Astrocyte of the hippocampus (primary cell): ENCODE measurements around the gene GLYATL1.

ENCODE experiments used
- DNase-seq: peaks from one replicate; pipeline ENCODE4 v3.0.0; 2011; ENCODE audit warnings: low read depth, low spot score

The GLYATL1 gene

DNA sequence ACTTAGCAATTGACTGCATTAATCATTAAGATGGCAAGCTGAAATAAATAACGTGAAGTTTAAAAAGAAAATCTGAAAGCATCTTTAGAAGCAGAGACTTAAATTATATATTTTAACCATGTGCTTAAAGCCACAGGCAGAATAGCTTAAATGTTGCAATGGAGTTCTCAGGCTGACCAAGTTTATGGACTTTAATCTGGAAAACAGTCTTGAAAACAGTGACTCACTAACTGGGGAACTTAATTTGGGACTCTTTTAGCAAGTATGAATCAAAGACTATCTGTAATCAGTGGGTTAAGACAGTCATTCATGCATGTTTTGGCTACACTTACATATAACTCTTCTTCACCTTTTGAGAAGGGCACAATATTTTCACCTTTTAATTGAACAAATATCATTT lies 12.6 kb upstream of the GLYATL1 start:
- peak; percentile 51 for DNase-seq

GRCh38 chr11:58927393-58928106 lies 11.7 kb upstream of the GLYATL1 start:
- DNase-seq = peak; percentile 80

DNA sequence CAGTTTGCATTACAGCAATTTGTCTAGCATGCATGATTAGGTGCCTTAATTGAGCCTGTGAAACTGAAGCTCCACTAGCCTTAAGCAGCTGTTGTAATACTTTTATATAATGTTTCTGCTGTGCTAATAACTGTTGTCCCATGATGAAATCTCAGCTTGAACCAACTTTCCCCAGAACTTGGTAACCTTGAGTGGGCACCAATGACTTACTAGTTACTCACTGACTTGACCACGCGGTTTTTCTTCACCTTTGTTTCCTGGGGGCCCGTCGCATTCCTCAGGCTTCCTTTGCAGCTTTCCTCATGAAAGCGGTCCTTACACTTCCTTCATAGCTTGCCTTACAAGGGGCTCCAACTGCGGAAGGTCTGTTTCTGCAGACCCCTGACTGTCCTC lies 11.2 kb upstream of the GLYATL1 start:
- peak; percentile 29 for DNase-seq

DNA sequence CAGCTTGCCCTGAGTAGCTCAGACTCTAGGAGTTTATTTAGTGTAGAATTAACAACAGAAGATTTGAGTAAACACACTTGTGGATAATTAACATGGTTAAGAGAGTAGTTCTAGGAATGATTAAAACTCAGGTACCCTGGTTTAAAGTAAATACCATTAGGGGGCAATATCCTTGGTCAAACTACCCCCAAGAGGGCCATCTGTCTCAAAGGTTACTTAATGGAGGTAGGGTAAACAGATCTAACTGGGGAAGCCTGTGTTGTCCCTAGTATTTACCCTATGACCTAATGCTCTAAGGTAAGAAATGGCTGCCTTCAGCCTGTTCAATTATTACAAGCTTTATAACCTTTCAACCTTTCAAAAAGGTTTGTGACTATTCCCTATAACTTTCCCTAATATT lies 10.6 kb upstream of the GLYATL1 start:
- no peak for DNase-seq

- DNase-seq = no peak
These were observed 8.4 kb upstream of the GLYATL1 start for GRCh38 chr11:58930926-58931325.

DNA sequence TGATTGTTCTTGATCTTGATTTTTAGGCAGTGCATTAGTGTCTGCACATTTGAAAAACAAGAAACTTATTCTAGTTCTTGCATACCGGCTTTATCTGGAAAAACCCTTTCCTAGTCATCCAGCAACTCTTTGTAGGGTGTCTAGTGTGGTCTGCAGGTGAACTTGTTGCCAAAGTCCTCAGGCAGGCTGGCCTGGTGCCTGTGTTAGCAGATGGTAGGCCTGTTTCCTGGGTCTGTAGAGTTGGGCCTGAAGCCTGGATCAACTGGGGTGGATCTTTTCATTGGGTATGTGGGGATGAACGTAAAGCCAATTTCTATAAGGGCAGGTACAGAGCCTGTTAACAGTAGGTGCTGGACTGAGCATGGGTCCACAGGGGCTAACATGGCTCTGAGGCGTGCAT lies 5.6 kb upstream of the GLYATL1 start:
- no peak for DNase-seq

GRCh38 chr11:58934945-58935513 lies 4.3 kb upstream of the GLYATL1 start:
- no peak for DNase-seq

GRCh38 chr11:58938398-58938797 lies 890 bp upstream of the GLYATL1 start:
- no peak for DNase-seq

DNA sequence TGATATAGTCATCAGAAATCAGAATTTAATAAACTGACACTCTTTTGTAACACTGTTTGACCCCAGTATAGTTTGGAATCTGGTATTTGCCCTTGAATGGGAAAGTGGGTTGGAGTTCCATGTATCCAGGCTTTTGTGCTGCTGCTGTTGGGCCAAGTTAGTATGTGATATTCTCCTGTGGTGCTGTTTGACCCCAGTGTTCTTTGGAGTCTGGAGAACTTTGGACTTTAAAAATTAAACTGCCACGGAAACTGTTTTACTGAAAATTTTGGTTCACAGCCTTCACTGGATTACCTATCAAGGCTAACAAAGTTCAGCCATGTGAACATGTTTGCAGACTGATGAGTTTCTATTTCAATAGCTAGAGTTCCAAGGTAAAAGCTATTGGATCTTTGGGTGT lies 740 bp downstream of the GLYATL1 start:
- no peak for DNase-seq

DNA sequence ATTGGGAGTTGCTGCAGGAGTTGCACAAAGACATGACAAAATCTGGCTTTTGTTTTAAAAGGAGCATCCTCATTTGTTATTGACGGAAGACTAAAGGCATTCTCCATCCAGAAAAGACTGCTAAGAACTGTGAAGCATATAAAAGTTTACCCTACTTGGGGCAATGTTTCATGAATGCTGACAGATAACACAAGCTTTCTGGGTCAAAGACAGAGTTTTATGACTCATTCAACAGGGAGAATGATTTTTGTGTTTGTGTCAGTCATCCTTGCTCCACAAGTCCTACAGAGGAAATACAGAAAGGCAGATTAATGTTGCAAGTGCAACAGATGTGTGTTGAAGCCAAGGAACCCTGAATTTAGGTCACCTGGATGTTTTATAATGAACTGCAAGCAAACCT lies 2.5 kb downstream of the GLYATL1 start:
- DNase-seq = no peak

GRCh38 chr11:58945663-58946062 lies 6.4 kb downstream of the GLYATL1 start:
- DNase-seq = no peak

DNA sequence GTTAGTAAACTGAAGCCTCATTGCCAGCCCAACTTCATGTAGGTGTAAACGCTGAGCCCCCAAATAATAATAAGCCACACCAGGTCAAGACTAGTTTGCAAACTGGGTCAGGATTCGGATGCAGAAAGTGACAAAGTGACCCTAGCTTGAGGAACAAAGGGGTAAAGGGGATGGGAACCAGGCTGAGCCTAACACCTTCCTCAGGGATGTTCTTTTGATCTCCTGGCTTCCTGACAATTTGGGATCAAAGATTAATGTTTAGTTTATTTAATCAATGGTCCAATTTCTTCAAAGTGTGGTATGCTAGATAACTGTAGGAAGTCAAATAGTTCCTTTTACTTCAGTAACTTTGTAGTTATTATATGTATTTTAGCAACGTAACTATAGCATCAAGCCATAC lies 9.9 kb downstream of the GLYATL1 start:
- DNase-seq = no peak

DNA sequence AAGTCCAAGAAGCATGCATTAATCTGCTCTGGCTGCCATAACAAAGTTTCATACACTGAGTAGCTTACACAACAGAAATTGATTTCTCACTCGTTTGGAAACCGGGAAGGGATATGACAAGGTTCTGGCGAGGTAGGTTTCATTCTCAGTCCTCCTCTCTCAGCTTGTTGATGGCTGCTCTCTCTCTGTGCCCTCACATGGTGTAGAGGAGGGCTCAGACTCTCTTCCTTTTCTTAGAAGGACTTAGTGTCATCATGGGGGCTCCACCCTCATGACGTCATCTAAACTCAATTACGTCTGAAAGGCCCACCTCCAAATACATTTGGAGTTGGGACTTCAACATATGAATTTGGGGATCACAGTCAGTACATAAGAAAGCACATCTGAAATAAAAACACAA lies 18.6 kb downstream of the GLYATL1 start:
- DNase-seq = no peak

- no peak for DNase-seq
These were observed 19.2 kb downstream of the GLYATL1 start for GRCh38 chr11:58958500-58958899.

- DNase-seq = peak; percentile 49
These were observed 24.3 kb downstream of the GLYATL1 start for GRCh38 chr11:58963551-58964104.

DNA sequence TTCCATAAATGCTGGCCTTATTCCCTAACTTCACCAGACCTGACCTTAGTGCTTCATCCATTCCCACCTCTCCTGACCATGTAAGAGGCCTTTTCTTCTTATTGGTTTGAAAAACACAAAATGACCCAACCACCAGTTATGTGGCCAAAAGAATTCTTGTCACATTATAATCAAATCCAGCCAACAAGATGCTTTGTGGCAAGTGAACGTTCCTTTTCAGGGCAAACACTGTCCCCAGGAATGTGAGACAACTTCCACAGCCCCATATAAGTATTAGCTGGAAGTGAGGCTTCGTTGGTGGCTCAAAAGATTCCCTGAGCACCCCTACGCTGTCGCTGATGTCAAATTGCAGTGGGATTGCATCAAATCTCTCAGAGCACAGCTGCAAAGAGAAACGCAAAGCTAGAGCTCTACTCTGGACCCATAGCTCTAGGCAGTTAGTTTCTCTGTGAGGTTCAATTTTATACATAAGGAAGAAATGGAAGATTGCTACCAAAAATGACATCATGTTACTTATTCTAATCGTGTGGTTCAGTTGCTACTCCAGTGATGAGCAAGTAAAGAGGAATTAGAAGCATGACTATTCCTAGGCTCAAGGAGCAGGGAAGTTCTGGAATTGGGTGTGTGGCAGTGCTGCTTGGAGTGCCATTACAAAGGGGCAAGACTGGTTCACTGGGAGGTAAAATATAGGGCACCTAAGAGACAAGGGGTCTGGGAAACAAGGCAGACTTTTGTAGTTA lies 26.1 kb downstream of the GLYATL1 start:
- DNase-seq = peak; percentile 61

GRCh38 chr11:58968251-58968711 lies 29.0 kb downstream of the GLYATL1 start:
- DNase-seq = peak; percentile 42

DNA sequence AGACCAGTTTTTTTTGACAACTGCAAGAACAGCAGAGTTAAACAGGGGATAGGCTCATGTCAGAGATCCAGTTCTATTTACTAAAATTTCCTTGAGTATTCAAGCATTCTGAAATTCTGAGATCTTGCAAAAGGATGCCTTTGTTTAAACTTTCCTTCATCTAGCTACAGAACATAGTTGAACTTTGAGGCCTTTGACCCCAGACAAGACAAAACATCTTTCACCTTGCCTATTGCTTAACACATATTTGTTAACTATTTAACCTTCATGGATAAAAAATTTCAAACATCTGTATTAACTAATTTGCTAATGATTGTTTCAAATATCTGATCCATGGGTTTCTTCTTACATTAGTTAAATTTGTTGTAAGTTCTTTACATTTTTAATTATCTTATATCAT lies 38.2 kb downstream of the GLYATL1 start:
- DNase-seq = no peak

DNA sequence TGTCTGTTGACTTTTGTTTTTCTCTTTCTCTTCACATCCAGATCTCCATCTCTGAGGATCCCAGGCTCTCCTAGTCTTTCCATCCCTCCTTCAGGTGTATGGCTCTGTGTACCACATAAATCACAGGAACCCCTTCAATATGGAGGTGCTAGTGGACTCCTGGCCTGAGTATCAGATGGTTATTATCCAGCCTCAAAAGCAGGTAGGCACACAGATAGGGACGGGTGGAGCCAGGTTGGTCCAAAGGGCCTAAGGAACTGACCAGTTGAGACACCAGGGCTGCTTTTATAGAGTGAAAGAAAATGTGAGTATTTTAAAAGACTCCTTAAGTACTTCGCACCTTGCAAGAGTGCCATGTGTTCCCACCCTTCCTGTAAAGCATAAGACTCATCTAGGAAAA lies 39.9 kb downstream of the GLYATL1 start:
- DNase-seq = no peak

DNA sequence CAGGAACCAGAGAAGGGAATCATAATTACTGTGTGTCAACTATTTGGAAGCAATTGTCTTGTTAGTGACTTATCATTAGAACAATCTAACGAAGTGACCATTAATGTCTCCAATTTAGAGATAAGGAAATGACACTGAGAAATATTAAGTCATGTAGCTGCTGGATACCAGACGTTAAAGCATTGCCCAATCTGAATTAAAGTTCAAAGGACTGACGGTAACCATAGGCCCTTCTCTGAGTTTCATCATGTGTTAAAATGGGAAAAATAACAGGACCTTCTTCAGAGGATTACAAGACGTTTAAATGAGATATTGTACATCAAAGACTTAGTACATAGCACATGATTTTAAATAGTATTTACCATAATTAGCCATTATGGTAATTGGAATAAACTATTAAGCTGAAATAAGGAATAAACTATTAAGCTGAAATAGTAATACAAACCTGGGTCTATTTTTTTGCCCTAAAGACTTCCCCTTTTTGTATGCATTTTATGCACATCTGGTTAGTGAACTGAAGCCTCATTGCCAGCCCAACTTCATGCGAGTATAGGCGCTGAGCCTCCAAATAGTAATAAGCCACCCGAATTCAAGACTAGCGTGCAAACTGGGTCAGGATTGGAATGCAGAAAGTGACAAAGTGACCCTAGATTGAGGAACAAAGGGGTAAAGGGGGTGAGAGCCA lies 41.0 kb downstream of the GLYATL1 start:
- DNase-seq = no peak

DNA sequence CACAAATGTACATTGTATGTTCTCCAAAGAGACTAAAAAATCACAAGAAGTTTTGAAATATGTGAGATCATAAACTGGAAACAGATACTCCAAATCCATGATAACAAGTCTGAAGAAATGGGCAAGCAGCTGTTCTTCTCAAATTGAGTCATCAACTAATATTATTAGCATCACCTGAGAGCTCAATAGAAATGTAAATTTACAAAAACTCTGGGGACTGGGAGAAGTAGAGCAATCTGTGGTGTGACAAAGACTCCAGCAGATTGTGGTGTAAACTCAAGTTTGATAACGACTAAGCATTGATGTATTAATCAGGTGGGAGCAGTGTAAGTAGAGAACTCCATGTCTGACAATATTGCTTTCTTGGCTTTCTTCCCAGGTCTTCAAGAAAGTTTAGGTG lies 53.2 kb downstream of the GLYATL1 start:
- DNase-seq = no peak

DNA sequence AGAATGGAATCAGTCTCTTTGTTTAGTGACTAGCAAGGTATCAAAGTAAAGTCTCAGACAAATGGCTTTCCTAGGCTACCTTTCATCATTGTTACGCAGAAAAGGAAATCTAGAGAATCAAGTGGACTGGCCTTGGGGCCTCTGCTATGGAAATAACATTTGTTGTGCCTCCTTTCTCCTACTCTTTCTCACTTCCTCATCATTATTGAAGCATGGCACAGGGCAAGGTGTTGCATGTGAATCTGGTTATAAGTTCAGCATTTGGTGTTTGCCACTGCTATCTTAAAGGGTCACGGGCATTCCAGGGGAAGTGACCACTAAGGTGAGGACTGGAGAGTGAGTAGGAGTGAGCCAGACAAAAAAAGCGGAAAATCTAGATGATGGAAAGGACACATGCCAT lies 54.9 kb downstream of the GLYATL1 start:
- no peak for DNase-seq
